K562 (cell line): Measurements from ENCODE around the gene TOR1A. TPM values are rescaled to one million over a fixed set of nuclear protein-coding genes. Genes with fewer than 3 reads are reported as not detected.

ENCODE experiments used
- CC2D1A ChIP-seq: fragments of 450-650 bp; IDR thresholded peaks from 2 replicates; pipeline ENCODE4 v1.6.1; 2017; ENCODE audit warnings: mild to moderate bottlenecking
- CEBPB ChIP-seq: fragments of 450-650 bp; IDR thresholded peaks from 2 replicates; pipeline ENCODE4 v1.6.1; 2016; ENCODE audit warnings: missing genetic modification characterization, missing compliant biosample characterization
- CREB3L1 ChIP-seq: fragments of 450-650 bp; IDR thresholded peaks from 2 replicates; pipeline ENCODE4 v1.6.1; 2014; ENCODE audit warnings: low read depth, mild to moderate bottlenecking, moderate library complexity, borderline replicate concordance
- FOSL1 ChIP-seq: fragments of 200-800 bp; sonication (Bioruptor generic); conservative IDR thresholded peaks from 2 replicates; pipeline ENCODE4 v1.6.1; 2016; ENCODE audit warnings: missing genetic modification characterization, missing compliant biosample characterization
- GATA2 ChIP-seq: sonication (generic); formaldehyde crosslinking; IDR thresholded peaks from 2 replicates; pipeline ENCODE4 v1.4.0; 2020; ENCODE audit warnings: mild to moderate bottlenecking, missing genetic modification reagents
- GTF2A2 ChIP-seq: IDR thresholded peaks from 2 replicates; pipeline ENCODE4 v1.6.1; 2016; ENCODE audit warnings: mild to moderate bottlenecking, missing genetic modification characterization, missing compliant biosample characterization
- HIVEP1 ChIP-seq: fragments of 250-450 bp; sonication (Bioruptor Pico); IDR thresholded peaks from 2 replicates; pipeline ENCODE4 v1.4.0; 2020; ENCODE audit warnings: mild to moderate bottlenecking
- KDM5B ChIP-seq: fragments of 200-600 bp; sonication (generic); IDR thresholded peaks from 2 replicates; pipeline ENCODE4 v1.6.1; 2012; ENCODE audit warnings: low read depth, mild to moderate bottlenecking, moderate library complexity, low read length, control low read depth, inconsistent platforms; ENCODE audit not compliant: insufficient replicate concordance
- MBD1 ChIP-seq: fragments of 250-450 bp; sonication (Bioruptor Pico); IDR thresholded peaks from 2 replicates; pipeline ENCODE4 v1.8.0; 2022; ENCODE audit warnings: inconsistent platforms
- TCFL5 ChIP-seq: fragments of 250-450 bp; sonication (Bioruptor Pico); conservative IDR thresholded peaks from 2 replicates; pipeline ENCODE4 v1.6.1; 2021; ENCODE audit warnings: mild to moderate bottlenecking, moderate library complexity, matching md5 sums
- TEAD2 ChIP-seq: fragments of 450-650 bp; IDR thresholded peaks from 2 replicates; pipeline ENCODE4 v1.6.1; 2016; ENCODE audit warnings: missing genetic modification characterization, control low read depth, missing compliant biosample characterization
- TEAD4 ChIP-seq, 2 experiments: sonication (generic) in 1 of 2; formaldehyde crosslinking in 1 of 2; IDR thresholded peaks; 2 replicates each; pipeline versions ENCODE4 v1.6.1 to v1.8.0; 2012 to 2022; ENCODE audit warnings: borderline replicate concordance in 1 of 2, inconsistent platforms in 1 of 2, low read length in 1 of 2, mild to moderate bottlenecking in 1 of 2, missing genetic modification reagents in 1 of 2
- THAP12 ChIP-seq: fragments of 250-450 bp; sonication (Bioruptor Pico); IDR thresholded peaks from 2 replicates; pipeline ENCODE4 v1.9.0; 2021; ENCODE audit warnings: mild to moderate bottlenecking, inconsistent platforms
- TRIM24 ChIP-seq, 2 experiments: fragments of 450-650 bp; IDR thresholded peaks; 2 replicates each; pipeline ENCODE4 v1.6.1; 2016
- ZBTB49 ChIP-seq: sonication (generic); formaldehyde crosslinking; IDR thresholded peaks from 2 replicates; pipeline ENCODE4 v1.8.0; 2022; ENCODE audit warnings: missing genetic modification reagents, mild to moderate bottlenecking, borderline replicate concordance
- ZNF175 ChIP-seq: fragments of 200-800 bp; sonication (Bioruptor generic); IDR thresholded peaks from 2 replicates; pipeline ENCODE4 v1.6.1; 2016; ENCODE audit warnings: low read depth, mild to moderate bottlenecking, missing genetic modification characterization, missing compliant biosample characterization
- ZNF24 ChIP-seq: fragments of 450-650 bp; IDR thresholded peaks from 2 replicates; pipeline ENCODE4 v1.6.1; 2016
- ZNF263 ChIP-seq: sonication (generic); formaldehyde crosslinking; IDR thresholded peaks from 2 replicates; pipeline ENCODE4 v1.8.0; 2022; ENCODE audit warnings: mild to moderate bottlenecking, missing genetic modification reagents, borderline replicate concordance
- ZNF384 ChIP-seq: IDR thresholded peaks from 2 replicates; pipeline ENCODE4 v1.6.1; 2012; ENCODE audit warnings: low read depth, low read length, improper control_type of control experiment
- ZNF41 ChIP-seq: fragments of 250-450 bp; sonication (Bioruptor Pico); conservative IDR thresholded peaks from 2 replicates; pipeline ENCODE4 v1.4.0; 2020; ENCODE audit warnings: mild to moderate bottlenecking
- polyA plus RNA-seq, 8 experiments: library from polyadenylated mRNA; depleted of rRNA in 4 of 8; stranded (reverse) in 5 of 8; unstranded in 3 of 8; fragments of >200 nt; fragmentation: Nextera tagmentation in 2 of 8; fragmentation: Illumina TruSeq in 1 of 8; extraction: Ambion mirVana in 2 of 8; extraction: Trizol in 1 of 8; gene quantifications; 2 replicates each; pipeline versions ENCODE4 v1.2.1 to v1.2.3, GENCODE V29; 2011 to 2014; ENCODE audit warnings: inconsistent platforms in 1 of 8, missing spikeins in 1 of 8
- total RNA-seq, 7 experiments: library from RNA; depleted of rRNA in 6 of 7; stranded (reverse); fragments of >200 nt in 6 of 7; fragmentation: Illumina TruSeq in 2 of 7; extraction: Trizol in 2 of 7; gene quantifications; 2 replicates each; pipeline versions ENCODE4 v1.2.1 to v1.2.3, GENCODE V29; 2011 to 2021; ENCODE audit warnings: low replicate concordance in 1 of 7

TOR1A gene
- total and polyA plus RNA-seq, 9 of the 15 experiments (the other 6 are each of a cell fraction or from before 2014, with no cell fraction given): 4.5 to 85.8 (median 51.3) TPM

GRCh38 chr9:129857207-129857606, 33.3 kb upstream of the TOR1A start (continued):
- TF ChIP-seq ZNF175 (CRISPR knock-in tag) (no peak), ZNF263 (CRISPR knock-in tag) (no peak), ZNF24 (no peak), MBD1 (CRISPR knock-in tag) (no peak), TEAD4 (IDR thresholded peaks at IDR 0.05; ENCODE audit: low read length) (peak; percentile 25; the same call in 1 of the 2 replicates), TEAD4 (CRISPR knock-in tag; IDR thresholded peaks at IDR 0.05; ENCODE audit: borderline replicate concordance) (no peak), GTF2A2 (no peak), ZNF384 (no peak), FOSL1 (tag) (peak; percentile 83), ZBTB49 (CRISPR knock-in tag) (no peak), ZNF41 (CRISPR knock-in tag) (0 out of 2 replicates have a peak, but pooled peaks have one; percentile 22), KDM5B (no peak), GATA2 (peak; percentile 59), CEBPB (no peak), CC2D1A (no peak), TCFL5 (CRISPR knock-in tag) (no peak), CREB3L1 (no peak), HIVEP1 (CRISPR knock-in tag) (no peak), TEAD2 (tag) (no peak), TRIM24 (IDR thresholded peaks at IDR 0.05) (no peak), THAP12 (CRISPR knock-in tag) (peak; percentile 51; the same call in 1 of the 2 replicates)
